H9 (cell line): ENCODE data around the gene EIF2B5. TPM values are rescaled to one million over a fixed set of nuclear protein-coding genes. Genes with fewer than 3 reads are reported as not detected.

Experiments
- DNase-seq: peaks from one replicate; pipeline ENCODE4 v3.0.0-alpha.2; 2017
- H2AFZ ChIP-seq: one replicate; pipeline ENCODE4 v1.6.1; 2013; ENCODE audit warnings: mild to moderate bottlenecking, low read length, control low read depth, moderate library complexity
- H2AK5ac ChIP-seq: 2 replicates; pipeline ENCODE4 v1.6.1; 2013; ENCODE audit warnings: low read length, control low read depth, mixed read lengths; ENCODE audit not compliant: insufficient read length
- H2BK120ac ChIP-seq: one replicate; pipeline ENCODE4 v1.6.1; 2013; ENCODE audit warnings: low read depth, mild to moderate bottlenecking, low read length, control low read depth, inconsistent platforms; ENCODE audit not compliant: poor library complexity, severe bottlenecking
- H2BK12ac ChIP-seq: 2 replicates; pipeline ENCODE4 v1.6.1; 2013; ENCODE audit warnings: low read length, control low read depth, mixed read lengths, low read depth; ENCODE audit not compliant: insufficient read length
- H2BK15ac ChIP-seq: 2 replicates; pipeline ENCODE4 v1.6.1; 2013; ENCODE audit warnings: low read depth, low read length, control low read depth
- H2BK20ac ChIP-seq: one replicate; pipeline ENCODE4 v1.6.1; 2013; ENCODE audit warnings: low read depth, mild to moderate bottlenecking, low read length, control low read depth, inconsistent platforms; ENCODE audit not compliant: poor library complexity, severe bottlenecking
- H2BK5ac ChIP-seq: 2 replicates; pipeline ENCODE4 v1.6.1; 2013; ENCODE audit warnings: low read length, control low read depth, mixed read lengths; ENCODE audit not compliant: insufficient read length
- H3K14ac ChIP-seq: 2 replicates; pipeline ENCODE4 v1.6.1; 2013; ENCODE audit warnings: low read length, control low read depth; ENCODE audit not compliant: insufficient read depth
- H3K18ac ChIP-seq: 2 replicates; pipeline ENCODE4 v1.6.1; 2013; ENCODE audit warnings: low read depth, mild to moderate bottlenecking, mixed read lengths, low read length, control low read depth; ENCODE audit not compliant: insufficient read length
- H3K23ac ChIP-seq: 2 replicates; pipeline ENCODE4 v1.6.1; 2013; ENCODE audit warnings: low read length, control low read depth, mixed read lengths, low read depth; ENCODE audit not compliant: insufficient read length
- H3K23me2 ChIP-seq: 2 replicates; pipeline ENCODE4 v1.6.1; 2013; ENCODE audit warnings: low read depth, mild to moderate bottlenecking, mixed read lengths, low read length, control low read depth; ENCODE audit not compliant: insufficient read length, poor library complexity, severe bottlenecking
- H3K27ac ChIP-seq: 2 replicates; pipeline ENCODE4 v1.5.1; 2013; ENCODE audit warnings: low read length, control low read depth, mixed read lengths, low read depth; ENCODE audit not compliant: insufficient read length
- H3K27me3 ChIP-seq: 2 replicates; pipeline ENCODE4 v1.6.1; 2013; ENCODE audit warnings: low read length, control low read depth, inconsistent platforms; ENCODE audit not compliant: insufficient read depth
- H3K4ac ChIP-seq: 2 replicates; pipeline ENCODE4 v1.6.1; 2013; ENCODE audit warnings: low read depth, mild to moderate bottlenecking, control low read depth, inconsistent platforms, low read length, moderate library complexity
- H3K4me1 ChIP-seq: 2 replicates; pipeline ENCODE4 v1.6.1; 2013; ENCODE audit warnings: low read length, control low read depth, inconsistent platforms; ENCODE audit not compliant: insufficient read depth
- H3K4me2 ChIP-seq: 2 replicates; pipeline ENCODE4 v1.6.1; 2013; ENCODE audit warnings: low read length, control low read depth, mixed read lengths; ENCODE audit not compliant: insufficient read length, insufficient read depth
- H3K56ac ChIP-seq: 2 replicates; pipeline ENCODE4 v1.6.1; 2013; ENCODE audit warnings: low read depth, mild to moderate bottlenecking, mixed read lengths, low read length, control low read depth; ENCODE audit not compliant: insufficient read length
- H3K79me1 ChIP-seq: 2 replicates; pipeline ENCODE4 v1.6.1; 2013; ENCODE audit warnings: low read depth, mild to moderate bottlenecking, moderate library complexity, low read length, control low read depth, inconsistent platforms; ENCODE audit not compliant: insufficient read depth, poor library complexity, severe bottlenecking
- H3K79me2 ChIP-seq: 2 replicates; pipeline ENCODE4 v1.6.1; 2013; ENCODE audit warnings: low read length, control low read depth, inconsistent platforms; ENCODE audit not compliant: insufficient read depth
- H3K9ac ChIP-seq: 2 replicates; pipeline ENCODE4 v1.6.1; 2013; ENCODE audit warnings: low read length, control low read depth, mixed read lengths; ENCODE audit not compliant: insufficient read length; ENCODE audit errors: extremely low read depth
- H3K9me3 ChIP-seq: one replicate; pipeline ENCODE4 v1.6.1; 2013; ENCODE audit warnings: low read depth, low read length, inconsistent platforms; ENCODE audit not compliant: control insufficient read depth
- H3T11ph ChIP-seq: one replicate; pipeline ENCODE4 v1.6.1; 2013; ENCODE audit warnings: mild to moderate bottlenecking, low read length, control low read depth, inconsistent platforms
- H4K20me1 ChIP-seq: one replicate; pipeline ENCODE4 v1.6.1; 2013; ENCODE audit not compliant: control insufficient read depth, insufficient read length, insufficient read depth
- H4K5ac ChIP-seq: 2 replicates; pipeline ENCODE4 v1.6.1; 2013; ENCODE audit warnings: low read depth, mild to moderate bottlenecking, mixed read lengths, low read length, control low read depth; ENCODE audit not compliant: insufficient read length
- H4K8ac ChIP-seq: replicated peaks from 2 replicates; pipeline ENCODE4 v1.6.1; 2013; ENCODE audit warnings: low read length, control low read depth, mixed read lengths, low read depth; ENCODE audit not compliant: insufficient read length
- H4K91ac ChIP-seq: 2 replicates; pipeline ENCODE4 v1.6.1; 2013; ENCODE audit warnings: low read depth, mild to moderate bottlenecking, moderate library complexity, mixed read lengths, low read length, control low read depth; ENCODE audit not compliant: insufficient read length
- H3K27ac Mint-ChIP-seq, 3 experiments: 2 replicates in 2 of 3; 3 replicates in 1 of 3; pipeline ENCODE4 v1.8.0; 2020 to 2021; ENCODE audit warnings: mixed read lengths in 3 of 3, mild to moderate bottlenecking in 1 of 3, moderate library complexity in 1 of 3
- H3K27me3 Mint-ChIP-seq: 2 replicates; pipeline ENCODE4 v1.8.0; 2021; ENCODE audit warnings: low read depth, mild to moderate bottlenecking, moderate library complexity, mixed read lengths
- H3K36me3 Mint-ChIP-seq, 3 experiments: 2 replicates in 2 of 3; 3 replicates in 1 of 3; pipeline ENCODE4 v1.8.0; 2020 to 2021; ENCODE audit warnings: low read depth in 3 of 3, mixed read lengths in 3 of 3; ENCODE audit not compliant: insufficient read depth in 1 of 3
- H3K4me1 Mint-ChIP-seq, 2 experiments: 2 replicates each; pipeline ENCODE4 v1.8.0; 2020; ENCODE audit warnings: mixed read lengths in 2 of 2
- H3K4me3 Mint-ChIP-seq, 2 experiments: 2 replicates in 1 of 2; 3 replicates in 1 of 2; pipeline ENCODE4 v1.8.0; 2020 to 2021; ENCODE audit warnings: mild to moderate bottlenecking in 2 of 2, mixed read lengths in 2 of 2, moderate library complexity in 1 of 2
- H3K9me3 Mint-ChIP-seq, 2 experiments: 2 replicates in 1 of 2; 3 replicates in 1 of 2; pipeline ENCODE4 v1.8.0; 2020; ENCODE audit warnings: mild to moderate bottlenecking in 2 of 2, mixed read lengths in 2 of 2, moderate library complexity in 1 of 2
- WGBS: extraction: QIAGEN DNeasy Blood & Tissue Kit; methylation state at CpG from one replicate; pipeline ENCODE4 v1.1.7; 2013; ENCODE audit warnings: missing lambda C conversion rate, low lambda C conversion rate, mixed read lengths; ENCODE audit not compliant: insufficient read length; ENCODE audit errors: extremely low coverage; 5-methylcytosine and 5-hydroxymethylcytosine counted together
- total RNA-seq: library from RNA; stranded (reverse); gene quantifications from 2 replicates; pipeline ENCODE4 v1.2.1, GENCODE V29; 2021
- TF ChIP-seq, protein P1 (sequence below): fragments of 200-600 bp; sonication (generic); conservative IDR thresholded peaks from 3 replicates; pipeline ENCODE4 v1.8.0; 2021; ENCODE audit warnings: antibody characterized with exemption, mild to moderate bottlenecking

The EIF2B5 gene
- total RNA-seq, 1 experiment from 2014 or later: 42.0 TPM

DNA sequence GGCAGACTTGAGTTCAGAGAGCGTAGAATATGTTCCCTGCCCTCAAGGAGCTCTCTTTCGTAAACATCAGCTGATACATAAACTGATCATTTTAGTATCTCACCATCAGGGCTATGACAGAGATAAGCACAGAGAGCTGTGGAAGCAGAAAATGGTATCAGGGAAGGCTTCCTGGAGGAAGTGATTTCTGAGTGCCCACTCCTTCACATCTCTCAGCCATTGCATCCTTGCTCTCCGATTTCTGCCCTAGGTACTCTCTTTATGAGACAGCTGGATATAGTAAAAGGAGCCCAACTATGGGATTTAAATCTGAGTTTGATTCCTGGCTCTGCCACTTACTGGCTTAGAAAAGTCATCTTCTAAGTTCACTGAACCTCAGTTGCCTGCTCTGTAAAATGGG is 30.4 kb downstream of the EIF2B5 start:
- no peak overlapping the region for H3K27ac Mint-ChIP-seq
- WGBS: no CpG with 5 or more reads among the region's 3 CpGs

More for the DNA sequence above, 30.4 kb downstream of the EIF2B5 start:
- H2BK120ac ChIP-seq: no peak overlapping the region
- H3K79me2 ChIP-seq: peaks cover 4% of the 10 kb centered on the region; the same call in 1 of the 2 replicates
- Mint-ChIP-seq H3K4me3 (no peak overlapping the region), H3K4me1 (no peaks in the 10 kb centered on the region), H3K27me3 (no peaks in the 10 kb centered on the region), H3K9me3 (no peaks in the 10 kb centered on the region), H3K36me3 (peaks cover 30 to 73% (median 67%) of the 10 kb centered on the region in 3 experiments; a peak in 6 of 7 replicates)
- H3K27me3 ChIP-seq: no peaks in the 10 kb centered on the region
- H3K56ac ChIP-seq: no peak overlapping the region
- no peak overlapping the region for H3K9ac ChIP-seq
- H3K23ac ChIP-seq: no peak overlapping the region
- H2BK12ac ChIP-seq: no peak overlapping the region
- H4K20me1 ChIP-seq: no peaks in the 10 kb centered on the region
- no peak overlapping the region for H3K14ac ChIP-seq
- no peak overlapping the region for H4K5ac ChIP-seq
- H2AFZ ChIP-seq: no peak overlapping the region
- H3K79me1 ChIP-seq: no peaks in the 10 kb centered on the region
- TF ChIP-seq, protein P1, sequence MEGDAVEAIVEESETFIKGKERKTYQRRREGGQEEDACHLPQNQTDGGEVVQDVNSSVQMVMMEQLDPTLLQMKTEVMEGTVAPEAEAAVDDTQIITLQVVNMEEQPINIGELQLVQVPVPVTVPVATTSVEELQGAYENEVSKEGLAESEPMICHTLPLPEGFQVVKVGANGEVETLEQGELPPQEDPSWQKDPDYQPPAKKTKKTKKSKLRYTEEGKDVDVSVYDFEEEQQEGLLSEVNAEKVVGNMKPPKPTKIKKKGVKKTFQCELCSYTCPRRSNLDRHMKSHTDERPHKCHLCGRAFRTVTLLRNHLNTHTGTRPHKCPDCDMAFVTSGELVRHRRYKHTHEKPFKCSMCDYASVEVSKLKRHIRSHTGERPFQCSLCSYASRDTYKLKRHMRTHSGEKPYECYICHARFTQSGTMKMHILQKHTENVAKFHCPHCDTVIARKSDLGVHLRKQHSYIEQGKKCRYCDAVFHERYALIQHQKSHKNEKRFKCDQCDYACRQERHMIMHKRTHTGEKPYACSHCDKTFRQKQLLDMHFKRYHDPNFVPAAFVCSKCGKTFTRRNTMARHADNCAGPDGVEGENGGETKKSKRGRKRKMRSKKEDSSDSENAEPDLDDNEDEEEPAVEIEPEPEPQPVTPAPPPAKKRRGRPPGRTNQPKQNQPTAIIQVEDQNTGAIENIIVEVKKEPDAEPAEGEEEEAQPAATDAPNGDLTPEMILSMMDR: no peak
- no peak overlapping the region for H2BK20ac ChIP-seq
- DNase-seq: no peak
- H4K91ac ChIP-seq: no peak overlapping the region
- no peak overlapping the region for H2AK5ac ChIP-seq
- no peak overlapping the region for H2BK5ac ChIP-seq
- H2BK15ac ChIP-seq: no peak overlapping the region
- no peak overlapping the region for H3K4ac ChIP-seq
- H4K8ac ChIP-seq: no peak overlapping the region
- no peak overlapping the region for H3T11ph ChIP-seq
- no peaks in the 10 kb centered on the region for H3K9me3 ChIP-seq
- H3K18ac ChIP-seq: no peak overlapping the region
- no peaks in the 10 kb centered on the region for H3K4me1 ChIP-seq
- no peak overlapping the region for H3K27ac ChIP-seq
- H3K23me2 ChIP-seq: no peaks in the 10 kb centered on the region
- no peak overlapping the region for H3K4me2 ChIP-seq
